B cell (primary cell): Measurements from ENCODE around the gene LRPPRC. TPM values are rescaled to one million over a fixed set of nuclear protein-coding genes. Genes with fewer than 3 reads are reported as not detected.

ENCODE experiments used
- ATAC-seq: fragments of 200-7000 bp; cut with Tn5 transposase; one replicate; pipeline ENCODE4 v1.10.0; 2021; ENCODE audit warnings: low read depth, mild to moderate bottlenecking, moderate number of reproducible peaks, moderate library complexity
- CTCF ChIA-PET: fragments of 350-600 bp; sonication (Branson Sonifier 250); formaldehyde crosslinking; loops from one replicate; lab custom pipeline; 2021; ENCODE audit warnings: antibody characterized with exemption, inconsistent platforms; lab: Charles Lee
- POLR2A ChIA-PET: fragments of 350-600 bp; sonication (Branson Sonifier 250); formaldehyde crosslinking; loops from one replicate; lab custom pipeline; 2021; ENCODE audit warnings: antibody characterized with exemption; lab: Charles Lee
- DNase-seq: peaks from one replicate; pipeline ENCODE4 v3.0.0; 2013
- H2AFZ ChIP-seq: 2 replicates; pipeline ENCODE4 v1.6.1; 2012; ENCODE audit warnings: mild to moderate bottlenecking, low read depth, low read length; ENCODE audit not compliant: insufficient read depth, poor library complexity, severe bottlenecking
- H3K27ac ChIP-seq, 2 donors: 1 replicate in 1 of 2; 2 replicates in 1 of 2; pipeline ENCODE4 v1.5.1; 2012 to 2013; ENCODE audit warnings: low read length in 2 of 2, mild to moderate bottlenecking in 2 of 2, moderate library complexity in 1 of 2
- H3K27me3 ChIP-seq, 4 experiments: fragments of 200-600 bp in 1 of 4; sonication (generic) in 1 of 4; replicated peaks in 1 of 4; 1 replicate in 2 of 4; 2 replicates in 2 of 4; pipeline versions ENCODE4 v1.6.1 to v1.7.0; 2013 to 2016; ENCODE audit warnings: low read length in 3 of 4, mild to moderate bottlenecking in 2 of 4, mixed read lengths in 1 of 4, moderate library complexity in 1 of 4; ENCODE audit not compliant: insufficient read depth in 4 of 4, control insufficient read depth in 3 of 4; ENCODE audit errors: control extremely low read depth in 1 of 4
- H3K36me3 ChIP-seq, 2 experiments: replicated peaks in 1 of 2; 1 replicate in 1 of 2; 2 replicates in 1 of 2; pipeline versions ENCODE4 v1.6.1 to v1.7.1; 2013; ENCODE audit warnings: low read length in 1 of 2; ENCODE audit not compliant: insufficient read depth in 2 of 2, control insufficient read depth in 1 of 2; ENCODE audit errors: control extremely low read depth in 1 of 2, extremely low read depth in 1 of 2
- H3K4me1 ChIP-seq, 2 donors: fragments of 200-600 bp in 1 of 2; sonication (generic) in 1 of 2; 1 replicate in 1 of 2; 2 replicates in 1 of 2; pipeline versions ENCODE4 v1.5.1 to v1.6.1; 2013 to 2017; ENCODE audit warnings: low read length in 2 of 2; ENCODE audit not compliant: control insufficient read depth in 2 of 2, insufficient read depth in 2 of 2
- H3K4me2 ChIP-seq: replicated peaks from 2 replicates; pipeline ENCODE3; 2012; ENCODE audit warnings: mild to moderate bottlenecking, low read depth, low read length; ENCODE audit not compliant: poor library complexity, severe bottlenecking
- H3K4me3 ChIP-seq, 5 experiments: fragments of 200-600 bp in 1 of 5; sonication (generic) in 1 of 5; 1 replicate in 3 of 5; 2 replicates in 2 of 5; pipeline versions ENCODE4 v1.5.1 to v1.7.0; 2011 to 2016; ENCODE audit warnings: low read length in 4 of 5, mild to moderate bottlenecking in 4 of 5, low read depth in 2 of 5, control low read depth in 1 of 5, moderate library complexity in 1 of 5; ENCODE audit not compliant: insufficient read depth in 1 of 5; ENCODE audit errors: control extremely low read depth in 1 of 5, extremely low read depth in 1 of 5
- H3K79me2 ChIP-seq: fragments of 200-600 bp; sonication (generic); one replicate; pipeline ENCODE4 v1.6.0; 2016; ENCODE audit warnings: low read length; ENCODE audit not compliant: control insufficient read depth, insufficient read depth
- H3K9ac ChIP-seq: fragments of 200-600 bp; sonication (generic); 2 replicates; pipeline ENCODE4 v1.6.1; 2017; ENCODE audit warnings: mild to moderate bottlenecking, low read length, moderate library complexity
- H3K9me3 ChIP-seq, 3 donors: one replicate each; pipeline versions ENCODE4 v1.6.1 to v1.7.1; 2013; ENCODE audit warnings: low read length in 2 of 3; ENCODE audit not compliant: control insufficient read depth in 2 of 3, insufficient read depth in 1 of 3; ENCODE audit errors: control extremely low read depth in 1 of 3
- H4K20me1 ChIP-seq: 2 replicates; pipeline ENCODE4 v1.6.0; 2012; ENCODE audit warnings: mild to moderate bottlenecking, low read length; ENCODE audit not compliant: insufficient read depth, control insufficient read depth, poor library complexity, severe bottlenecking
- H3K27ac Mint-ChIP-seq: one replicate; pipeline ENCODE4 v1.8.0; 2021; ENCODE audit warnings: mixed read lengths
- H3K27me3 Mint-ChIP-seq: one replicate; pipeline ENCODE4 v1.8.0; 2021; ENCODE audit warnings: mixed read lengths
- H3K4me1 Mint-ChIP-seq: one replicate; pipeline ENCODE4 v1.8.0; 2021; ENCODE audit warnings: mixed read lengths
- H3K4me3 Mint-ChIP-seq: one replicate; pipeline ENCODE4 v1.8.0; 2021; ENCODE audit warnings: mixed read lengths
- H3K9me3 Mint-ChIP-seq: one replicate; pipeline ENCODE4 v1.8.0; 2022; ENCODE audit warnings: mixed read lengths; ENCODE audit not compliant: insufficient read depth
- CTCF ChIP-seq: fragments of 200-600 bp; IDR thresholded peaks from one replicate; pipeline ENCODE4 v1.8.0; 2022; ENCODE audit warnings: antibody characterized with exemption, mild to moderate bottlenecking
- EZH2 ChIP-seq: IDR thresholded peaks from 2 replicates; pipeline ENCODE4 v1.6.1; 2012; ENCODE audit warnings: borderline replicate concordance, low read depth, mild to moderate bottlenecking, moderate library complexity, low read length; ENCODE audit not compliant: insufficient read depth, poor library complexity, severe bottlenecking
- WGBS: methylation state at CpG from one replicate; pipeline ENCODE4 v1.1.5; 2013; ENCODE audit warnings: missing lambda C conversion rate; ENCODE audit not compliant: insufficient coverage; 5-methylcytosine and 5-hydroxymethylcytosine counted together
- intact Hi-C: fragments of 100-400 bp; cut with micrococcal nuclease; formaldehyde crosslinking; loops from one replicate; pipeline ENCODE4 v1.10.0; 2022
- polyA plus RNA-seq: library from polyadenylated mRNA; depleted of rRNA; stranded (reverse); fragments of >200 nt; gene quantifications from 2 replicates; pipeline ENCODE4 v1.2.3, GENCODE V29; 2012
- small RNA-seq: library from RNA; depleted of rRNA; stranded (forward); fragments of <200 nt; gene quantifications from one replicate; pipeline ENCODE3, GENCODE V24; 2012; ENCODE audit warnings: low replicate concordance, low read depth; ENCODE audit not compliant: insufficient read length
- total RNA-seq, 2 donors: library from RNA; stranded (reverse); fragments of 120-200 nt in 1 of 2; gene quantifications; 1 replicate in 1 of 2; 2 replicates in 1 of 2; pipeline versions ENCODE4 v1.2.3 to v1.2.4, GENCODE V29; 2013 to 2022

The LRPPRC gene
- total and polyA plus RNA-seq, 2 donors (not counting 1 experiment from before 2014, with no cell fraction given): 17.6 to 75.6 TPM

- WGBS: 100% methylated on average over 1 of the region's 4 CpGs
- intact Hi-C loops: no loop called here
- no peaks in the 10 kb centered on the region for H3K9me3 Mint-ChIP-seq
- Histone ChIP-seq H4K20me1 (no peaks in the 10 kb centered on the region), H3K9ac (no peak overlapping the region), H2AFZ (no peak overlapping the region), H3K27me3 (peaks cover 0 to 8% (median 0%) of the 10 kb centered on the region in 4 experiments), H3K79me2 (no peaks in the 10 kb centered on the region), H3K36me3 (no peaks in the 10 kb centered on the region), H3K4me3 (no peak overlapping the region), H3K4me2 (no peak overlapping the region), H3K27ac (no peak overlapping the region), H3K4me1 (no peaks in the 10 kb centered on the region), H3K9me3 (no peaks in the 10 kb centered on the region)
- no peak overlapping the region for H3K27ac Mint-ChIP-seq
- ATAC-seq (no peak), DNase-seq (no peak)
- no peaks in the 10 kb centered on the region for H3K4me1 Mint-ChIP-seq
- ChIA-PET POLR2A (no interaction called here), CTCF (no interaction called here)
- no peak for TF ChIP-seq EZH2
- TF ChIP-seq CTCF: no peak
- H3K27me3 Mint-ChIP-seq: peaks cover 14% of the 10 kb centered on the region
- no peak overlapping the region for H3K4me3 Mint-ChIP-seq
Observed at GRCh38 chr2:43837033-43837432, 158.8 kb downstream of the LRPPRC start.

Small RNA genes within 50 kb of the gene (small RNA-seq; reads per million reads assigned to genes)
- gene RN7SL455P (not detected), gene RNU6-1048P (not detected)

Other genes starting within 250 kb of the LRPPRC start
- gene DYNC2LI1, start 221.9 kb downstream of the LRPPRC start, total RNA-seq: 11.4 and 12.7 TPM in 2 replicates
- gene DYNC2LI1, start 221.9 kb downstream of the LRPPRC start, polyA plus RNA-seq: 3.3 and 3.8 TPM in 2 replicates
- gene ABCG5, start 157.2 kb downstream of the LRPPRC start, total RNA-seq: not detected in 2 replicates
- gene ABCG5, start 157.2 kb downstream of the LRPPRC start, polyA plus RNA-seq: not detected in 2 replicates
- gene ABCG8, start 157.0 kb downstream of the LRPPRC start, total RNA-seq: not detected in 2 replicates
- not detected in 2 replicates for gene ABCG8, start 157.0 kb downstream of the LRPPRC start, polyA plus RNA-seq
- 80.8 and 81.4 TPM in 2 replicates for gene PPM1B, start 172.9 kb upstream of the LRPPRC start, total RNA-seq
- 15.3 and 29.3 TPM in 2 replicates for gene PPM1B, start 172.9 kb upstream of the LRPPRC start, polyA plus RNA-seq